Measurements from ENCODE around the gene PLD3.

The PLD3 gene

GRCh38 chr19:40390084-40390742 is 41.7 kb downstream of the PLD3 start, which contains the start of gene HIPK4:
TSS of gene HIPK4 (minus strand) at chr19:40390181. CDS start at chr19:40389902, 279 bp downstream.
- Histone ChIP-seq H3K9ac (ENCODE audit: insufficient read length, low read depth) (no peak within 1 kb of the TSS), H3K27me3 (ENCODE audit: insufficient read depth, insufficient read length) (no peaks in the 10 kb centered on the region)
- TF ChIP-seq ZNF274 (IDR thresholded peaks at IDR 0.05; ENCODE audit: low read depth, low read length) = no peak
- TF ChIP-seq YY1 (IDR thresholded peaks at IDR 0.05; ENCODE audit: insufficient read depth, insufficient read length) = no peak
- TF ChIP-seq SUZ12 (IDR thresholded peaks at IDR 0.05; ENCODE audit: extremely low read depth, insufficient read depth, insufficient read length) = no peak

GRCh38 chr19:40392123-40392522 is 43.6 kb downstream of the PLD3 start:
- Histone ChIP-seq H3K4me3 (ENCODE audit: insufficient read length, low read depth) (no peak overlapping the region), H3K9me3 (ENCODE audit: insufficient read depth, low read length) (no peaks in the 10 kb centered on the region), H3K36me3 (ENCODE audit: insufficient read depth, insufficient read length, low read length) (no peaks in the 10 kb centered on the region), H3K9ac (ENCODE audit: insufficient read length, low read depth) (no peak overlapping the region), H3K4me1 (ENCODE audit: insufficient read depth, insufficient read length) (peaks cover 10% of the 10 kb centered on the region), H3K27me3 (ENCODE audit: insufficient read depth, insufficient read length) (no peaks in the 10 kb centered on the region)
- TF ChIP-seq YY1 (IDR thresholded peaks at IDR 0.05; ENCODE audit: insufficient read depth, insufficient read length) (no peak), ZNF274 (IDR thresholded peaks at IDR 0.05; ENCODE audit: low read depth, low read length) (no peak), SUZ12 (IDR thresholded peaks at IDR 0.05; ENCODE audit: extremely low read depth, insufficient read depth, insufficient read length) (no peak)
- no peak for DNase-seq (ENCODE audit: low read depth, low spot score)

More at GRCh38 chr19:40390084-40390742, 41.7 kb downstream of the PLD3 start, which contains the start of gene HIPK4:
- DNase-seq (ENCODE audit: low read depth, low spot score) = no peak
- Histone ChIP-seq H3K9me3 (ENCODE audit: insufficient read depth, low read length) (no peaks in the 10 kb centered on the region), H3K4me1 (ENCODE audit: insufficient read depth, insufficient read length) (peaks cover 10% of the 10 kb centered on the region), H3K36me3 (ENCODE audit: insufficient read depth, insufficient read length, low read length) (no peaks in the 10 kb centered on the region), H3K4me3 (ENCODE audit: insufficient read length, low read depth) (no peak within 1 kb of the TSS)

GRCh38 chr19:40392894-40393517 is 44.5 kb downstream of the PLD3 start:
- Histone ChIP-seq H3K4me3 (ENCODE audit: insufficient read length, low read depth) (no peak overlapping the region), H3K9me3 (ENCODE audit: insufficient read depth, low read length) (no peaks in the 10 kb centered on the region), H3K4me1 (ENCODE audit: insufficient read depth, insufficient read length) (peaks cover 10% of the 10 kb centered on the region), H3K36me3 (ENCODE audit: insufficient read depth, insufficient read length, low read length) (no peaks in the 10 kb centered on the region), H3K27me3 (ENCODE audit: insufficient read depth, insufficient read length) (no peaks in the 10 kb centered on the region), H3K9ac (ENCODE audit: insufficient read length, low read depth) (peak overlapping the region; percentile 21)
- no peak for DNase-seq (ENCODE audit: low read depth, low spot score)
- TF ChIP-seq YY1 (IDR thresholded peaks at IDR 0.05; ENCODE audit: insufficient read depth, insufficient read length) (no peak), SUZ12 (IDR thresholded peaks at IDR 0.05; ENCODE audit: extremely low read depth, insufficient read depth, insufficient read length) (no peak)

- TF ChIP-seq ZNF274 (IDR thresholded peaks at IDR 0.05; ENCODE audit: low read depth, low read length) (no peak), SUZ12 (IDR thresholded peaks at IDR 0.05; ENCODE audit: extremely low read depth, insufficient read depth, insufficient read length) (no peak), YY1 (IDR thresholded peaks at IDR 0.05; ENCODE audit: insufficient read depth, insufficient read length) (no peak)
- Histone ChIP-seq H3K4me3 (ENCODE audit: insufficient read length, low read depth) (no peak overlapping the region), H3K27me3 (ENCODE audit: insufficient read depth, insufficient read length) (no peaks in the 10 kb centered on the region), H3K36me3 (ENCODE audit: insufficient read depth, insufficient read length, low read length) (no peaks in the 10 kb centered on the region), H3K9ac (ENCODE audit: insufficient read length, low read depth) (no peak overlapping the region), H3K4me1 (ENCODE audit: insufficient read depth, insufficient read length) (peaks cover 10% of the 10 kb centered on the region), H3K9me3 (ENCODE audit: insufficient read depth, low read length) (no peaks in the 10 kb centered on the region)
- no peak for DNase-seq (ENCODE audit: low read depth, low spot score)
These were observed 45.7 kb downstream of the PLD3 start for GRCh38 chr19:40393894-40394815.

- Histone ChIP-seq H3K9me3 (ENCODE audit: insufficient read depth, low read length) (no peaks in the 10 kb centered on the region), H3K36me3 (ENCODE audit: insufficient read depth, insufficient read length, low read length) (no peaks in the 10 kb centered on the region), H3K4me1 (ENCODE audit: insufficient read depth, insufficient read length) (peaks cover 7% of the 10 kb centered on the region), H3K4me3 (ENCODE audit: insufficient read length, low read depth) (no peak overlapping the region), H3K9ac (ENCODE audit: insufficient read length, low read depth) (no peak overlapping the region), H3K27me3 (ENCODE audit: insufficient read depth, insufficient read length) (no peaks in the 10 kb centered on the region)
- TF ChIP-seq YY1 (IDR thresholded peaks at IDR 0.05; ENCODE audit: insufficient read depth, insufficient read length) (no peak), SUZ12 (IDR thresholded peaks at IDR 0.05; ENCODE audit: extremely low read depth, insufficient read depth, insufficient read length) (no peak), ZNF274 (IDR thresholded peaks at IDR 0.05; ENCODE audit: low read depth, low read length) (no peak)
- no peak for DNase-seq (ENCODE audit: low read depth, low spot score)
These were observed 46.3 kb downstream of the PLD3 start for GRCh38 chr19:40394816-40395210.

- no peaks in the 10 kb centered on the region for H3K9me3 ChIP-seq (ENCODE audit: insufficient read depth, low read length)
- H3K27me3 ChIP-seq (ENCODE audit: insufficient read depth, insufficient read length) = no peaks in the 10 kb centered on the region
- TF ChIP-seq ZNF274 (IDR thresholded peaks at IDR 0.05; ENCODE audit: low read depth, low read length) = no peak
- DNase-seq (ENCODE audit: low read depth, low spot score) = no peak
- peaks cover 3% of the 10 kb centered on the region for H3K4me1 ChIP-seq (ENCODE audit: insufficient read depth, insufficient read length)
- no peaks in the 10 kb centered on the region for H3K36me3 ChIP-seq (ENCODE audit: insufficient read depth, insufficient read length, low read length)
- H3K9ac ChIP-seq (ENCODE audit: insufficient read length, low read depth) = no peak overlapping the region
- H3K4me3 ChIP-seq (ENCODE audit: insufficient read length, low read depth) = no peak overlapping the region
These were observed 47.5 kb downstream of the PLD3 start for GRCh38 chr19:40395956-40396355.

Data from NT2/D1 (cell line).